NB4 (cell line): ENCODE results near the gene GRID2.

ENCODE experiments used
- CTCF ChIP-seq: IDR thresholded peaks from one replicate; pipeline ENCODE4 v1.5.1; 2012; ENCODE audit warnings: low read depth, low read length
- MAX ChIP-seq: IDR thresholded peaks from 2 replicates; pipeline ENCODE4 v1.6.1; 2011; ENCODE audit warnings: low read depth, low read length
- MYC ChIP-seq: IDR thresholded peaks from 2 replicates; pipeline ENCODE4 v1.6.1; 2011; ENCODE audit warnings: low read depth, low read length
- POLR2A ChIP-seq: IDR thresholded peaks from 2 replicates; pipeline ENCODE4 v1.6.1; 2011; ENCODE audit warnings: mild to moderate bottlenecking; ENCODE audit not compliant: insufficient read length; ENCODE audit errors: extremely low read depth

- TF ChIP-seq CTCF (no peak), MYC (no peak), POLR2A (no peak), MAX (no peak)
Measured at GRCh38 chr4:93263166-93263565, 959.4 kb downstream of the GRID2 start.
